Endometrial microvascular endothelial cells (primary cell): ENCODE results near the gene OVCA2. TPM values are rescaled to one million over a fixed set of nuclear protein-coding genes. Genes with fewer than 3 reads are reported as not detected.

Experiments
- in situ Hi-C: cut with HindIII; loops from 2 replicates; pipeline ENCODE4 v1.10.0; 2017; ENCODE audit warnings: low sequenced_read_pairs, low pct_unique_long_range_greater_than_20kb; ENCODE audit errors: inconsistent ontology term
- total RNA-seq: library from RNA; depleted of rRNA; stranded (reverse); fragments of >200 nt; gene quantifications from one replicate; pipeline ENCODE4 v1.2.3, GENCODE V29; 2015; ENCODE audit errors: inconsistent ontology term

Gene OVCA2
- total RNA-seq, 1 donor from 2014 or later = 97.7 TPM

DNA sequence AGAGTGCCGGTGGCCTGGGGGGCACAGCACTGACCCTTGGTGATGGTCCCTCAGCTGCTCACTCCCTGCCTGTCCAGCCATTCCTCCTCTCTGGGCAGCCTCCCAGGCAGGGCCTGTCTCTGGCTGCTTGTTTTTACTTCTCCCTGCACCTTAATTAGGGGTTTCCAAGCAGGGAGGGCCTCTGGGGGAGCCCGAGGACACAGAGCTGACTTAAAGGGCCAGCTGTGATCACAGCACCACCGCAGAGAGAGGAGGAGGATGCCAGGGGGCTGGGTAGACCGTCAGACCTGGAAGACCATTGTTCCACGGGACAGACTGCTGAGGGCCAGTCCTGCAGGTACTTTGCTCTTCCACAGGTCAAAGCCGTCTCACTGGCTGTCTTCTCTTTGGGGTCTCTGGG lies 13.1 kb upstream of the OVCA2 start:
- in situ Hi-C loops = loop anchor here (25.0 kb wide), 1 partner anchor 116 kb away; no protein-coding TSS in a partner anchor

DNA sequence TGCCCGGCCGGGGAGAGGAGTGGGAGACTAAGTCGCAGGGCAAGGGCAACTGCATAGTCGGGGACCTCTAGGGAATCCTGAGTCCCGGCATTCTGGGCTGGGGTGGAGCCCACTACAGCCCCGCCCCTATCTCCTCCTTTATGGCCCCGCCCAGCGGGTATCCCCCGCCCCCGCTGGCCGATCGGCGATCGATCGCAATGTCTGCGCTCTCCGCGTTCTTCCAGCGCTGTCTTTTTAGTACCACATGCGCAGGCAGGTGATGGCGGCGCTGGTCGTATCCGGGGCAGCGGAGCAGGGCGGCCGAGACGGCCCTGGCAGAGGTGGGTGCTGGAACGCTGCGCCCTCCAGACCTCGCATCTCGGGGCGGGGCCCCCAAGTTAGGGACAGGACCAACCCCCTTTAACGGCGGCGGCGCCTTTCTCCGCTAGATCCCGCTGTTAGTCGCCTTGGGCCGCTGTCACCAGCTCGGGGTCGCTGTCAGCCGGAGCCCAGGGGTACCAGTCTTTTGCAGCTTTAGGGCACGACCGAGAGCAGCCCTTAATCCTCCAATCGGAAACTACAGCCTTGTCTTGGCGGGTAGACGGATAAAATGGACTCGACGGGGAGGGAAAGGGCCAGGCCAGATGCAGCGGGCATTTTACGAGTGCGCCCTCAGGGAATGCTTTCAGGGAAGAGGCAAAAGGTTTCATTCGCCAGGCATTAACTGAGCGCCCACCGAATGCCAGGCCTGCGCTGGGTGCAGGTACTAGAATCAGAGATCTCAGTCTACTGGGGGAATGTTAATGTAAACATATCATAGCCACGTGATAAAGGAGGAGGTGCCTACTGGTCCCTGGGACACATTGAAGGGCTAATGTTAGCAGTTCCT lies 11.7 kb upstream of the OVCA2 start, which contains the start of gene DPH1:
Gene DPH1, plus strand, starts transcription at position 243 of the 868 bp plus-strand sequence. Its CDS starts 17 bp downstream, at position 260.
- in situ Hi-C loops = loop anchor here (25.0 kb wide), 1 partner anchor 118 kb away; no protein-coding TSS in a partner anchor

DNA sequence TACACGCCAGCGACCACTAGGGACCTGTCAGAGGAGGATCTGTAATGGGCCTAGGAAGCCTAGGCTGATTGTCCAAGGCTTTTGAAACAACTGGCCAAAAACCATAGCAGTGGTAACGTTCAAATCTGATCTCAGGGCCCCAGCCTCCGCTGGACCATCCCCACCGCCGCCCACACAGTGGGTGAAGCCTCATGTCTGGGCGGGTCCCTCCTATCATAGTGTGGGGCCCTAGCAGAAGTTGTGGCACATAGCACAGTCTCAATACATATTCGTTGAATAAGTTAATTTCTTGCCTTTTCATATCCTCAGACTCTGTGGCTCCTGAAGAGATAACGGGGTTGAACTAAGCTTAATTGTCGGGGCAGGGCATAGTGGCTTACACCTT lies 11.1 kb upstream of the OVCA2 start:
- in situ Hi-C loops = loop anchor here (25.0 kb wide), 1 partner anchor 118 kb away; no protein-coding TSS in a partner anchor

DNA sequence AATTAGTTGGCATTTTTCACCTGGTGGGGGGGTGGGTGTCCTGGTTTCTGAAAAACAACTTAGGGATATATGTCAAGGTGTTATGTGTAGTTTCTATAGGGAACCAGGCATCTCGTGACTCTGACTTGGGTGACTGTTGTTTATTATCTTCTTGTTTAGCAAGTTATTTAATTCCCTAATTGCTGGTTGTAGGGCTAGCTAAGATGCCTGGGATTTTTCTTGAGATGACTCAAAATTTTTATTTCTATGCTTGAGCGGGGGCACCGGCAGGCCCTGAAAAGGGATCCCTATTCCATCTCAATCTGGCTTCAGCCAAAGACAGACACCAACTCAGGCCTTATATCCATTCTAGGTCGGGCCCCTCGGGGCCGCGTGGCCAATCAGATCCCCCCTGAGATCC lies 8.7 kb upstream of the OVCA2 start:
- in situ Hi-C loops = loop anchor here (25.0 kb wide), 1 partner anchor 121 kb away; no protein-coding TSS in a partner anchor

DNA sequence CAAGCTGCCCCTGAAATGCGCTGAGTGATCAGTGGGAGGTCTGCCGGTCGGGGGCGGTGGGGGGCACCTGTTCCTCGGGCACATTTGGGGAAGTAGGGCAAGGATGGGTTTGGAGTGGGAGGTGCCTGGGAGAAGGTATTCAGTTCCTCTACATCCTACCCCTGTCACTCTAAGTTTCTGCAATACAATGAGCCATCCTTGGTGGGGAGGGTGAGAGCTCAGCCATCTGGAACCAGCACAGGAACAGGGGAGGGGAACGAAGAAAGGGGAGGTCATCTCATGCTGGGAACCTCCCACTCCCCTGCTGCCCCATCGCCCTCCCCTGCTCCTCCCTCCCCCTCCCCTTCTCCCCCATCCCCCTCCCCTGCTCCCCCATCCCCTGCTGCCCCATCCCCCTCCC lies 7.7 kb upstream of the OVCA2 start:
- in situ Hi-C loops = loop anchor here (25.0 kb wide), 1 partner anchor 122 kb away; no protein-coding TSS in a partner anchor

DNA sequence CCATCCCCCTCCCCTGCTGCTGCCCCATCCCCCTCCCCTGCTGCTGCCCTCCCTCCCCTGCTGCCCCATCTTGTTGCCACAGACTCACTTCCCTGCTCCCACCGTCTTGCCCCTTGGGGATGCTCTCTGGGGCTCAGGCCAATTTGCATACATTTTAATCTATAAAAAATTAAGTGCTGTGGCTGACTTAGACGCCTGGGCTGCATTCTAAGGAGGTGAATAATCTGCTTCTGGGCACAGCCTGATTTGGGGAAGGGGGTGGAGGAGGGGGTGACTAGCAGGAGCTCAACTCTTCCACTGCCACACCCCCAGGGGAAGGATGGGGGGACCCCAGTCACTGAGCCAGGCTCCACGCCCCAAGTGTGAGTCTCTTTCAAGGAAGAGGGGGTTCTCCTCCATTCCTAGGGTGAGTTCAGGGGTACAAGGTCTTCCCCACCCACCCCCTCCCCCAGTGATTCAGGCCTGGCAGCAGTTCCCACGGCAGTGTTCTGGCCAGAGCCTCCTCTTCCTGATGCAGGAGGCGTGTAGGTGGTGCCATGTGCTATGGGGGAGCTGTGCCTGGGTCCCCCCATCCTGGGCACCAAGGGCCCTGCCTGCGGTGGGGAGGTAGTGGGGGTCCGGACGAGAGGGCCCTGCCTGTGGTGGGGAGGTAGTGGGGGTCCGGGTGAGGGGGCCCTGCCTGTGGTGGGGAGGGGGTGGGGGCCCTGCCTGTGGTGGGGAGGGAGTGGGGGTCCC lies 6.8 kb upstream of the OVCA2 start:
- in situ Hi-C loops = loop anchor here (25.0 kb wide), 1 partner anchor 123 kb away; no protein-coding TSS in a partner anchor

DNA sequence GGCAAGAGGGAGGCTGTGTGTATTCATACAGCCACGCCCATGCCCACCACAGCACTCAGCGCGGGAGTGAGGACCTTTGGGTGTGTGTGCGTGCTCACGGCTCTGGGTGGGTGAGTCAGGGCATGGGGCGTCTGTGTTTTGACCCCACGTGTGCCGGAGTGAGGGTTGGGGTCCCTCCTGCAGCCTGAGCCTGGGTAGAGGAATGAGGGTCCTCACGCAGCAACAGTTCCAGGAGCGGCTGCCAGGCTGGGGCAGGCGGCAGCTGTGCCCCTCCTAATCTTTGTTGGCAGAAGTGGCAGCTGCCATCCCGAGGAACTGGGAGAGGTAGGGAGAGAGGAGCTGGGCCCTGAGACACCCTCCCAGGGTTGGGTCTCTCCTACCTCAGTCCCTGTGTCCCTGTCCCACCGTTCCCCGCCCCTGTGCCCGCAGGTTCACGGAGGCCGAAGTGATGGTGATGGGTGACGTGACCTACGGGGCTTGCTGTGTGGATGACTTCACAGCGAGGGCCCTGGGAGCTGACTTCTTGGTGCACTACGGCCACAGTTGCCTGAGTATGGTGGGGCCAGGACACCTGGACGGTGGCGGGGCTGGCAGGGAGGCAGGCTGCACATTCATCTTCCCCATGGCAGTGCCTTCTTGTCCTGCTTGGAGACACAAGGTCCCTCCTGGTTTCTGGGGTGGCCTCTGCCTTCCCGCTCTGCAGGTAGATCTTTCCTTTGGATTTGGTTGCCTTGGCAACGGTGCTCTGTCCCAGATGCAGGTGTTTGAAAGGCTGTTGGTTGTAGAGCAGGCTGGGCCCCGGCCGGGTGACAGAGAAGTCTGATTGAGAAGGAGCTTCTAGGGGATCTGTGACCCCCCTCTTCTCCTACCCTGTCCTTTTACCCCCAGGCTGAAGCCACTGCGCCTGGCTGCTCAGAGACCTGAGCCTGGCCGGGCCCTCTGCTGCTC lies 6.0 kb upstream of the OVCA2 start:
- in situ Hi-C loops = loop anchor here (25.0 kb wide), 1 partner anchor 124 kb away; no protein-coding TSS in a partner anchor

DNA sequence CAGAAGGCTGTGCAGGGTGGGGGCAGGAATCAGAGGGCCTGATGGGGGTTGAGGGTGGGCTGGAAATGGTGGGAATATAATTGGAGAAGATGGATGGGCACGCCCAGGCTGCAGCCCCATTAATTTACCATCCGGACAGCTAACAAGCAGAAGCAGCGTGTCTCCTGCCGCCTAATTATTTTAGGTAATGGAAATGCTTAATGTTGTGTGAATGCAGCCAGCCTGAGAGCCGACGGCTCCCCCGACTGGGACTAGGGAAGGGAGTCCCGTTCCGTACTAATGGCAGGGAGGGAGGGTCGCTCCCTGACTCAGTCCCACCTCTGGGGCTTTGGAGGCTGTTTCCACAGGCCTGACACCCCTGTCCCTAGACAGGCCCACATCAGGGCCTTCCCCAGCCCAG lies 4.7 kb upstream of the OVCA2 start:
- in situ Hi-C loops = loop anchor here (25.0 kb wide), 1 partner anchor 125 kb away; no protein-coding TSS in a partner anchor

DNA sequence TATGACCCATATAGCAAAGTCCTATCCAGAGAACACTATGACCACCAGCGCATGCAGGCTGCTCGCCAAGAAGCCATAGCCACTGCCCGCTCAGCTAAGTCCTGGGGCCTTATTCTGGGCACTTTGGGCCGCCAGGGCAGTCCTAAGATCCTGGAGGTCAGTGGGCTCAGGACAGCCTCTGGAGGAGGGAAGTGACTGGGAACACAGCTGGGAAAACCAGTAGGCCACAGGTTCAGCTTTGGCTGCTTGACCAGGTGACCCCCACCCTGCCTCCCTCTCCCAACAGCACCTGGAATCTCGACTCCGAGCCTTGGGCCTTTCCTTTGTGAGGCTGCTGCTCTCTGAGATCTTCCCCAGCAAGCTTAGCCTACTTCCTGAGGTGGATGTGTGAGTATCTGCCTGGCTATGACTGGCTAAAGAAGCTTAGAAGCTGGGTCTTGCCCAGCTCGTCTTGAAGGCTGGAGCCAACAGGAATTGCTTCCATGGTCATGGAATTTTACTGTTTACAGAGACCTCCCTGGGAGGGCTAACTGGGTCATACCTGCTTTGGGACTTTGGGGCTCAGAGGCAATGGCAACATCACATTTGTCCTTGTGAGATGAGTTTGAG lies 1.5 kb upstream of the OVCA2 start:
- in situ Hi-C loops = loop anchor here (25.0 kb wide), 1 partner anchor 128 kb away; no protein-coding TSS in a partner anchor

DNA sequence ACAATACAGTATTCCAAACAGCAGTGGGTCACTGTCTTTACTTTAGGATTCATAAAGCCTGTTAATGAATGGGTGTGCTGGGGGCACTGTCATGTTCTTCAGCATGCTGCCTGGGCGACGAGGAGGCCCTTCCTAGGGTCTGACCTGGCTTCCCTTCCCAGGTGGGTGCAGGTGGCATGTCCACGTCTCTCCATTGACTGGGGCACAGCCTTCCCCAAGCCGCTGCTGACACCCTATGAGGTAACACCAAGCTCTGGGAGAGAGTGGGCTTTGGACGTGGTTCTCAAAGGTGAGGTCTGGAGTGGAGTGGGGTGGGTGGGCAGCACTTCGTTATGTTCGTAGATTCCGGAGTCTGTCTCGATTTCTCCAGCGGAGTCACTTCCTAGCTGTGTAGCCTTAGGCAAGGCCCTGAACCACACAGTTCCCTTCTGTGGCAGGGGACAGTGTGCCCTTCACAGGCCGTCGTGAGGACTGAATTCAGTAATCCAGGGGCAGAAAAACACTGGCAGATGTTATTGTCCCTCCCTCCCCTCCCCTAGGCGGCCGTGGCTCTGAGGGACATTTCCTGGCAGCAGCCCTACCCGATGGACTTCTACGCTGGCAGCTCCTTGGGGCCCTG lies 771 bp upstream of the OVCA2 start:
- in situ Hi-C loops = loop anchor here (25.0 kb wide), 1 partner anchor 129 kb away; no protein-coding TSS in a partner anchor

DNA sequence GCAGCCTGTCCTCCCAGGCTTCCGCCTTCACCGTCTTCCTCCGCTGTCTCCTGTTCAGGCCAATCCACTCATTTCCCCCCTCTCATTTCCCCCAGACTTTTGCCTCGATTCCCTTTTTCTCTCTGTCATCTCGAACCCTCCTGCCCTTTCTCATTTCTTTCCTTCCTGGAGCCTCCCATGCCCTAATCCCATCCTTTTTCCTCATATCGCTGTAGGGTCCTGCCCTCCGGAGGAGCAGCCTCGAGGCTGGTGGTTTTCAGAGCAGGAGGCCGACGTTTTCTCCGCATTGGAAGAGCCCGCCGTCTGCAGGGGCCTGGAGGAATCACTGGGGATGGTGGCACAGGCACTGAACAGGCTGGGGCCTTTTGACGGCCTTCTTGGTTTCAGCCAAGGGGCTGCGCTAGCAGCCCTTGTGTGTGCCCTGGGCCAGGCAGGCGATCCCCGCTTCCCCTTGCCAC lies 597 bp downstream of the OVCA2 start:
- in situ Hi-C loops = loop anchor here (25.0 kb wide), 1 partner anchor 130 kb away; no protein-coding TSS in a partner anchor

DNA sequence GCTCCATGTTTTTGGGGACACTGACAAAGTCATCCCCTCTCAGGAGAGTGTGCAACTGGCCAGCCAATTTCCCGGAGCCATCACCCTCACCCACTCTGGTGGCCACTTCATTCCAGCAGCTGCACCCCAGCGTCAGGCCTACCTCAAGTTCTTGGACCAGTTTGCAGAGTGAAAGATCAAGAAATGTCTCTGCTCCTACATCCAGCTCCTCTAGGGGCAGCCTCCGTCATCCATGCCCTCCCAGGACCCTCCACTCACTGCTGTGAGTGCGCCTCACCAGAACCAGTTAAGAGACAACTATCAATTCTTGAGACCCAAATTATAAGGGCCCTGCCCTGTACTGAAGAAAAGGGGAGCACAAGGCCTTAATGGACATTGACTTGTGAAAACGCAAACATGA lies 1.1 kb downstream of the OVCA2 start:
- in situ Hi-C loops = loop anchor here (25.0 kb wide), 1 partner anchor 131 kb away; no protein-coding TSS in a partner anchor

DNA sequence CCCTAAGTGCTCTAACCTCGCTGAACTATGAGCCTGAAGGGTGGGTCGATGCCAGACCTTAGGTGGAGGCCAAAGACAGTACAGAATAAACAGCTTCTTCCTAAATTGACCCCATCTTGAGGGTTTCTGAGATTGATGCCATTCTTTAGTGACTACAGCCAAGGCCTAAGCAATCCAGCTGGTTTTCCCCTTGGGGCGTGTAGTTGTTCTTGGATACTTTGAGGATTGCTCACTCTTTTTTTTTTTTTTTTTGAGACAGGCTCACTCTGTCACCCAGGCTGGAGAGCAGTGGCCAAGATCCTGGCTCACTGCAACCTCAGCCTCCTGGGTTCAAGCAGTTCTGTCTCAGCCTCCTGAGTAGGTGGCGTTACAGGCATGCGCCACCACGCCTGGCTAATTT lies 2.0 kb downstream of the OVCA2 start:
- in situ Hi-C loops = loop anchor here (25.0 kb wide), 1 partner anchor 131 kb away; no protein-coding TSS in a partner anchor

DNA sequence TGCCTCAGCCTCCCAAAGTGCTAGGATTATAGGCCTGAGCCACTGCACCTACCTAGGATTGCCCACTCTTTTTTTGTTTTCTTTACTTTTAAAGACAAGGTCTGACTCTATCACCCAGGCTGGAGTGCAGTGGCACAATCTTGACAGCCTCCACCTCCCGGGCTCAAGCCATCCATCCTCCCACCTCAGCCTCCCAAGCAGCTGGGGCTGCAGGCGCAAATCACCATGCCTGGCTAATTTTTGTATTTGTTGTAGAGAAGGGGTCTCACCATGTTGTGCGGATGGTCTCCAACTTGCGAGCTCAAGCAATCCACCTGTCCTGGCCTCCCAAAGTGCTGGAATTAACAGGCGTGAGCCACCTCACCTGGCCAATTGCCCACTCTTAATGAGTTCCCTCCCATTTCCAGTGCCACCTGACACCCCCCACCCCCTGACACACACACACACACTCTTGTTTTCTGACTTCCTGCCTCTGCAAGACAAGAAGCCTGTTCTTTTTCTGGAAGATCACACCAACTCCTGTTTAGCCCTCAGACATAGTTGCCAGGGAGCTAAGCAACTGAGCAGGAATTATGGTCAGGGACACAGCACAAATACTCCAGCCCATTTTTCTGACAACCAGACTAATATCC lies 2.6 kb downstream of the OVCA2 start:
- in situ Hi-C loops = loop anchor here (25.0 kb wide), 1 partner anchor 132 kb away; no protein-coding TSS in a partner anchor

DNA sequence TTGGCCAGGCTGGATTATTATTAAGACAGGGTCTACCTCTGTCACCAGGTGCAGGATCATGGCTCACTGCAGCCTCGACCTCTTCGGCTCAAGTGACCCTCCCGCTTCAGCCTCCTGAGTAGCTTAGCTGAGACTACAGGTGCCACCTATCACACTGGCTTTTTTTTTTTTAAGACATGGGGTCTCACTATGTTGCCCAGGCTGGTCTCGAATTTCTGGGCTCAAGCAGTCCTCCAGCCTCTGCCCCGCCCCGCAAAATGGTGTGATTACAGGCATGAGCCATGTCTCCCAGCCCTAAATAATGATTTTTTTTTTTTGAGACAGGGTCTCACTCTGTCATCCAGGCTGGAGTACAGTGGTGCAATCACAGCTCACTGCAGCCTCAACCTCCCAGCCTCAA lies 5.8 kb downstream of the OVCA2 start:
- in situ Hi-C loops = loop anchor here (25.0 kb wide), 1 partner anchor 135 kb away; no protein-coding TSS in a partner anchor

DNA sequence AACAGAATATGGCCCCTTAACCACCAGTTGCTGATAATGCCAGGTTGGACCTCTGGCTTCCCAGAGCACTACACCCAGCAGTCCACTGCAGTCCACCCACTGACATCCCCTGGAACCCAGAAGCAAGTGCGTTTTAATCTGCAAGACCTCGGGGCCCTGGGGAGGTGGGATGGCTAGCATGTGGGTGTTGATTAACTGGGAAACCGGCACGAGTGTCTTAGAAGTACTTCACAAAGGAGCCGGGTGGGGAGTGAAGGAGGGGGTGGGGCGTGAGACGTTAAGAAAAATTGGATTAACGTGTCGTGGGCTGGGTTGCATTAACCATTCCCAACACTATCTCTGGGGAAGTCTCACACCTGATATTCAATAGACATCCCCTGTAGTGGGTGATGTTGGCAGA lies 7.0 kb downstream of the OVCA2 start:
- in situ Hi-C loops = loop anchor here (25.0 kb wide), 1 partner anchor 137 kb away; no protein-coding TSS in a partner anchor
